T47D (cell line): ENCODE data around the gene NXPH1.

Experiments used
- DNase-seq, 2 experiments: peaks; one replicate each; pipeline versions ENCODE4 v3.0.0 to v3.0.0-alpha.2; 2011 to 2012; ENCODE audit warnings: low read depth in 1 of 2, low spot score in 1 of 2
- JUND ChIP-seq: IDR thresholded peaks from 2 replicates; pipeline ENCODE4 v1.6.1; 2012; ENCODE audit warnings: low read depth
- in situ Hi-C: cut with HindIII; loops from 2 replicates; pipeline ENCODE4 v1.10.0; 2016; ENCODE audit warnings: low sequenced_read_pairs, low pct_unique_long_range_greater_than_20kb

Gene NXPH1

DNA sequence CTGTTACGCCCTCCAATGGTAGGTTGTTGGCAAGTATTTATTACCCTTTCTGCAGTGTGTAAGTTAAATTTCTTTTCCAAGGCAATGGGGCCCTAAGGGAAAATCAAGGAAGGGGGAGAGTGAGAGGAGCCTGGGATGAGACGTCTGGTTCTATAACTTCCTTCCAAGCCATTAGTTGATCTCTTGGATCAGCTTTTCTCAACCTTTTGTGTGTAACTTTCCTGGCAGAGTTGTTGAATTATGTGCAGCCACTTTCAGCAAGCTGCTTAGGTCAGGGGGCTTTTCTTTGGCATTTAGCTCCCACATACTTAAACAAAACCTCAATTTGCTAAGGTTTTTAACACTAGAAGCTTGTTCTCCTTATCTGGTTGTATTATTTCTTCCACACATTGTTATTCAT is 127.1 kb downstream of the NXPH1 start:
- TF ChIP-seq JUND: no peak
- no peak for DNase-seq
- in situ Hi-C loops: no loop called here

DNA sequence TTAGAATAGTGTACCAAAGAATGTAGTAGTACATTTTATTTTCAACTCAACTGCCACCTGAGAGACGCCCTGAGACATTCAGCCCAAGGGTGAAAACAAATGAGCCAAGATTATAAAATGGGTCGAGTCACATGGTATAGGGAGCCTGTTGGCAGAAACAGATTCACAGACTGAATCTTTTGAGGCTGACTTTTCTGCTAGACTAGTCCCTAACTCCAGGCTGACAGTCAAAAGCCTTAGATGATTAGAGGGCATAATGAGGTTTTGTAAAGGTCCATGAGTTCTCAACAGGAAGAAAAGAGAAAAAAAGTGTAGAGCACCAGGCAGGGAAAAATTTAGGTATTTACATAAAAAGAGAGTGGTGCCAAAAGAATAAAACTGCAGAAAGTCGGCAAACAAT is 128.0 kb downstream of the NXPH1 start:
- no peak for DNase-seq
- in situ Hi-C loops: no loop called here
- no peak for TF ChIP-seq JUND

DNA sequence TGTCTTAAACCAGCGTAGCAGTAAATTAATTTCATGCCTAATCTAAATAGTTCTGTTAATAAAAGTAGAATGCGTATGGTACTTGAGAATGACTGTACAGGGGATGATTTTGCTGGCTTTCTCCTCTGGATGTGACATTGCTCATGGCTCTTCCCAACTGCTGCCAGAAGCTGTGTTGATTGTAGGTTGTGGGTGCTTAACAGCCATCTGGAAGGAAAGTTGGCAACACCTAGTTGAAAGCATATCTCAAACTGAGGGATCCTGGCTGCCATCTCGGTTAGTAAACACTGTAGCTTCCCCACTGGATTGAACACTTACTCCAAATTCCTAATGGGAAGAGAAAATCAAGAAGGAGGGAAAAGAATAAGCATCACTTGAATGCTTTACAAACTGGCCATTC is 130.9 kb downstream of the NXPH1 start:
- DNase-seq: no peak
- no peak for TF ChIP-seq JUND
- in situ Hi-C loops: no loop called here

DNA sequence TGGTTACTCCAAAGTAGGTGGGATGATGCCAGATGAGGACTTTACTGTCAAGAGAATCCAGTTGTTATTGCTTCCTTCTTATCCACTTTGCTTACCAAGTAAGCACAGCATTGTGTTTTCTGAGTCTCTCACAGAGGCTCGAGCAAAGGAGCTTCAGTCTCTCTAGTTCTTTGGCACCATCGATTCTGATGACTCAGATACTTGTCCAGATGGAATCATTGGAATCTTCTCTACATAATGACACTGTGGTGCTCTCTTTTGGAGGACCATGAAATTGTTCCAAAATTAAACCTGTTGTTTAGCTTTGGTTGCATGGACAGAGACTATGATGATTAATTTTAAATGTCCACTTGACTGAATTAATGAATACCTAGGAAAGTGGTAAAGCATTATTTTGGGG is 132.6 kb downstream of the NXPH1 start:
- DNase-seq: no peak
- TF ChIP-seq JUND: no peak
- in situ Hi-C loops: no loop called here

DNA sequence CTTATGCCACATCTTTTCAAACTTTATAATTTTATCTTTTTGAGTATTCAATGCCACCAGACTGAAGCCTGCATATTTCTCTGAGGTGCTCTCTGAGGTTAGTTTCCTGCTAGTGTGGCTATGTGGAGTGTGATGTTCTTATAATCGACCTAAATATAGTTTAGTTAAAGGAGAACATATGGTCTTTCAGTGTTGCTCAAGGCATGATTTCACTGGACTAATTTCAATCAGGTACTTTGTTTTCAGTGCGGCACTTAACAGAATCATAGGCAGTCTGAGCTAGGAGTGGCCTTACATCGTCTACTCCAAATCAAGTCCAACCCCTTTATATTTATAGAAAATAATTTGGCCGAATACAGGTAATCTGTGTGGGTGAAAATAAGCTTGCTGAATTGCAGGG is 134.2 kb downstream of the NXPH1 start:
- DNase-seq: no peak
- in situ Hi-C loops: no loop called here
- no peak for TF ChIP-seq JUND

DNA sequence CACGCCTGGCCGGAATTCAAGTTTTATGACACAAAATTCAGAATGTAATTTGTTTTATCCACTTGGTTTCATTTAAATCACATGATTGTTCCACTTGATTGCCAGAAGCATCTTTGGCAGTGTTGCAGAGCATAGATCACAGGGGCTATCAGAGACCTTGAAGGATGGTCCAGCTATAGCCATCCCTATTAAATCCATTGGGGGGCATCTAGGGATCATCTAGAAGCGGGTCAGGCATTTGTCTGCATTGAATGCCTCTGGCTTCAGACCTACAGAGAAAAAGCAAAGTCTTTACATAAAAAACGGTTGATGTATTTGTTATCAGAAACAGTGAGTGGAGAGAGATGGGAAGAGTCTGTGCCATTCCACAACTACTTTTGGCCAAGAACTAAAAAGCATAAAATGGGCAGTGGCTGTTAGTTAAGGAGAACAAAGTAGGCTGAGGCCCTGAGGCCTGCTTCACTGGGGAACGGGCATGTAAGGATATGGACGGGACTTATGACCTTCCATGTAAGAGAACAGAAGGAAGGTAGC is 146.3 kb downstream of the NXPH1 start:
- in situ Hi-C loops: no loop called here
- no peak for DNase-seq
- TF ChIP-seq JUND: no peak

GRCh38 chr7:8581842-8582241 is 148.4 kb downstream of the NXPH1 start:
- in situ Hi-C loops: no loop called here
- no peak for DNase-seq
- no peak for TF ChIP-seq JUND

GRCh38 chr7:8582728-8583127 is 149.3 kb downstream of the NXPH1 start:
- in situ Hi-C loops: no loop called here
- DNase-seq: no peak
- TF ChIP-seq JUND: no peak

DNA sequence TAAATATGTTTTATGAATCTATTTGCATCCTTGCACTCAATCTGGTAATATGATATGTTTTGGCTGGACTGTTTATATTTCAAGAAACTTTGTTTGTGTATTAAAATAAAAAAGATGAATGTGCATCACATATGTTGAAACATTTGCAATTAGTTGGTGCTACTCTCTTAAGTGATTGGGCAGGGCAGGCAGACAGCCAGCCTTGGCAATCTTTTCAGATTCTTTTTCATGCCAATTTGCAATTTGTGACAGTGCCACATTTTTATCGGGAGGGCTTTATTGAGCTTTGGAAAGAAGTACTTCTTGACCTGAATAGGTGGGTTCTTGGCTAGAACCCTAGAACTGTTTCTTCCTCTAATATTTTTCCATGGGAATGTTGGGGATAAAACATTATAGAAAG is 152.2 kb downstream of the NXPH1 start:
- TF ChIP-seq JUND: no peak
- DNase-seq: no peak
- in situ Hi-C loops: no loop called here

DNA sequence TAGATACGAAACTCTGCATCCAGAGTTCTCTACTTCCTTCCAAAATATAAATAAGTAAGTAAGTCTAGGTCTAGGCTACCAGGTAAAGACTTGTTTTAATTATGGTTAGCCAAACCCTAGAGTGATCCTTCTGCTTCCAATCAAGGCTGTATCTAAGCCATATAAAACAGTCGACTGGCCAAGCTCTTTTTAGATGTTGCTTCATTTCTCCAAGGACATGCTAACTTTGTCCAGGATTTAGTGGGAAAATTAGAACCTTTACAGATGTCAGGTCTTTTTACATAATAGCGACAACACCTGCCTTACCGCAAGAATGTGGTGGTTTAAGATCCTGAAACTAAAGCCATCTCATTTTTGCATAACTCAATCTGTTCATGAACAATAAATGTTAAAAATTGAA is 156.8 kb downstream of the NXPH1 start:
- no peak for DNase-seq
- in situ Hi-C loops: no loop called here
- no peak for TF ChIP-seq JUND

DNA sequence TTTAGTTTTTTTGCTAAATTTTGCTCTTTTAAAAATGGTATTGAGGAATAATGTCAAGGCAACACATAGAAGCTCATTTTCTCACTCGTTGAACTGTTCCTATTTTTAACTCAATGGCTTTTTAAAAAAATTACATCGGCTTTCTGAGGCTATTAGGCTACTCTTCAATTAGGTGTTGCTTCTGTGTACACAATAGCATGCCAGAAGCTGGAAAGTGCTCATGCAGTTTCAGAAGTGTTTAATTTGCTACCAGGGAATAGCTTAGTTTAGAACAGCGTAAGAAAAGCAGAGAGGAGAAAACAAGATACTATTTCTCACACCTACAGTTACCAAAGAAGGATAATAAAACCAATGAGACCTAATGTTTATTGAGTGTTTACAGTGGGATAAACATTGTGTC is 157.4 kb downstream of the NXPH1 start:
- in situ Hi-C loops: no loop called here
- no peak for DNase-seq
- TF ChIP-seq JUND: no peak

DNA sequence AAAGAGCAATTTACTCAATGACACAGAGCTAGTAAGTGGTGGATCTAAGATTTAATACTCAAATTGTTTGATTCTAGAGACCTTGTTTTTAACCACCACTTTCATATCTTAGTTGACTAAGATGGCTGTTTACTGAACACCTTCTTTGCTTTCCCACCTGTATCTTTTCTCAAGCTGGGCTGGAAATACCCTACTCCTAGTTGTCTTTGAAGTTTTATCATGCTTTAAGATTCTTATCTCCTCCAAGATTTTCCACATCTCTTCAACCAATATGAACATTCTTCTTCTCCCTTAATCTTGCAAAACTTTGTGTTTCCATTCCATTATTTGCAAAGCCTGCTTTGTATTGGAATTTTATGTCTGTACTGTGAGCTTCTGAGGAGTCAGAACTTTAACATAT is 157.9 kb downstream of the NXPH1 start:
- in situ Hi-C loops: no loop called here
- TF ChIP-seq JUND: no peak
- no peak for DNase-seq

GRCh38 chr7:8592167-8592566 is 158.8 kb downstream of the NXPH1 start:
- no peak for DNase-seq
- in situ Hi-C loops: no loop called here
- no peak for TF ChIP-seq JUND

GRCh38 chr7:8594115-8594514 is 160.7 kb downstream of the NXPH1 start:
- DNase-seq: no peak
- in situ Hi-C loops: no loop called here
- no peak for TF ChIP-seq JUND
